Epidermal melanocyte (primary cell): ENCODE data around the gene NAALADL2.
"Not testable (repeated sequence)": the region's sequence is repeated elsewhere in the genome, so short reads cannot be mapped to it uniquely, and the experiment has no call there.

ENCODE experiments used
- DNase-seq: peaks from one replicate; pipeline ENCODE4 v3.0.0; 2011; ENCODE audit warnings: low spot score; ENCODE audit not compliant: insufficient read length

Gene NAALADL2

GRCh38 chr3:175129571-175129970 lies 270.4 kb downstream of the NAALADL2 start:
- DNase-seq = no peak

GRCh38 chr3:175131866-175132265 lies 272.7 kb downstream of the NAALADL2 start:
- DNase-seq = not testable (repeated sequence)

GRCh38 chr3:175132706-175133105 lies 273.6 kb downstream of the NAALADL2 start:
- DNase-seq = not testable (repeated sequence)

- DNase-seq = no peak
These were observed 285.2 kb downstream of the NAALADL2 start for GRCh38 chr3:175144368-175144767.

GRCh38 chr3:175146258-175146657 lies 287.1 kb downstream of the NAALADL2 start:
- no peak for DNase-seq

- DNase-seq = no peak
These were observed 290.5 kb downstream of the NAALADL2 start for GRCh38 chr3:175149675-175150074.

- no peak for DNase-seq
These were observed 291.8 kb downstream of the NAALADL2 start for GRCh38 chr3:175150812-175151401.

- DNase-seq = no peak
These were observed 294.5 kb downstream of the NAALADL2 start for GRCh38 chr3:175153595-175153994.

GRCh38 chr3:175155172-175155571 lies 296.0 kb downstream of the NAALADL2 start:
- no peak for DNase-seq

GRCh38 chr3:175159202-175159601 lies 300.1 kb downstream of the NAALADL2 start:
- no peak for DNase-seq

GRCh38 chr3:175161291-175161690 lies 302.2 kb downstream of the NAALADL2 start:
- DNase-seq = no peak

- DNase-seq = no peak
These were observed 304.6 kb downstream of the NAALADL2 start for GRCh38 chr3:175163686-175164085.

GRCh38 chr3:175173117-175173516 lies 314.0 kb downstream of the NAALADL2 start:
- not testable (repeated sequence) for DNase-seq

- DNase-seq = no peak
These were observed 317.4 kb downstream of the NAALADL2 start for GRCh38 chr3:175176556-175176955.

- no peak for DNase-seq
These were observed 319.9 kb downstream of the NAALADL2 start for GRCh38 chr3:175179055-175179454.

GRCh38 chr3:175184392-175184791 lies 325.3 kb downstream of the NAALADL2 start:
- DNase-seq = no peak

- DNase-seq = no peak
These were observed 326.8 kb downstream of the NAALADL2 start for GRCh38 chr3:175185903-175186302.

GRCh38 chr3:175186511-175186910 lies 327.4 kb downstream of the NAALADL2 start:
- DNase-seq = no peak

GRCh38 chr3:175187586-175187985 lies 328.5 kb downstream of the NAALADL2 start:
- DNase-seq = no peak

GRCh38 chr3:175192536-175192935 lies 333.4 kb downstream of the NAALADL2 start:
- DNase-seq = no peak

- DNase-seq = no peak
These were observed 334.8 kb downstream of the NAALADL2 start for GRCh38 chr3:175193815-175194518.

GRCh38 chr3:175198991-175199783 lies 340.1 kb downstream of the NAALADL2 start:
- DNase-seq = no peak
